GM12874 (cell line): ENCODE data around the gene STAMBP.

ENCODE experiments used
- TF ChIP-seq, protein P1 (sequence below): IDR thresholded peaks from 2 replicates; pipeline ENCODE4 v1.5.1; 2011; ENCODE audit warnings: low read depth, mild to moderate bottlenecking, control low read depth, low read length, moderate library complexity; ENCODE audit not compliant: insufficient read depth

STAMBP gene

GRCh38 chr2:73915437-73915993, 86.8 kb downstream of the STAMBP start:
- TF ChIP-seq, protein P1, sequence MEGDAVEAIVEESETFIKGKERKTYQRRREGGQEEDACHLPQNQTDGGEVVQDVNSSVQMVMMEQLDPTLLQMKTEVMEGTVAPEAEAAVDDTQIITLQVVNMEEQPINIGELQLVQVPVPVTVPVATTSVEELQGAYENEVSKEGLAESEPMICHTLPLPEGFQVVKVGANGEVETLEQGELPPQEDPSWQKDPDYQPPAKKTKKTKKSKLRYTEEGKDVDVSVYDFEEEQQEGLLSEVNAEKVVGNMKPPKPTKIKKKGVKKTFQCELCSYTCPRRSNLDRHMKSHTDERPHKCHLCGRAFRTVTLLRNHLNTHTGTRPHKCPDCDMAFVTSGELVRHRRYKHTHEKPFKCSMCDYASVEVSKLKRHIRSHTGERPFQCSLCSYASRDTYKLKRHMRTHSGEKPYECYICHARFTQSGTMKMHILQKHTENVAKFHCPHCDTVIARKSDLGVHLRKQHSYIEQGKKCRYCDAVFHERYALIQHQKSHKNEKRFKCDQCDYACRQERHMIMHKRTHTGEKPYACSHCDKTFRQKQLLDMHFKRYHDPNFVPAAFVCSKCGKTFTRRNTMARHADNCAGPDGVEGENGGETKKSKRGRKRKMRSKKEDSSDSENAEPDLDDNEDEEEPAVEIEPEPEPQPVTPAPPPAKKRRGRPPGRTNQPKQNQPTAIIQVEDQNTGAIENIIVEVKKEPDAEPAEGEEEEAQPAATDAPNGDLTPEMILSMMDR, result no peak

GRCh38 chr2:73916666-73917065, 87.9 kb downstream of the STAMBP start:
- TF ChIP-seq, protein P1, result no peak

- TF ChIP-seq, protein P1, result no peak
Observed at GRCh38 chr2:73917296-73917695, 88.5 kb downstream of the STAMBP start.

- TF ChIP-seq, protein P1, result no peak
Observed at GRCh38 chr2:73917696-73918207, 89.0 kb downstream of the STAMBP start.

DNA sequence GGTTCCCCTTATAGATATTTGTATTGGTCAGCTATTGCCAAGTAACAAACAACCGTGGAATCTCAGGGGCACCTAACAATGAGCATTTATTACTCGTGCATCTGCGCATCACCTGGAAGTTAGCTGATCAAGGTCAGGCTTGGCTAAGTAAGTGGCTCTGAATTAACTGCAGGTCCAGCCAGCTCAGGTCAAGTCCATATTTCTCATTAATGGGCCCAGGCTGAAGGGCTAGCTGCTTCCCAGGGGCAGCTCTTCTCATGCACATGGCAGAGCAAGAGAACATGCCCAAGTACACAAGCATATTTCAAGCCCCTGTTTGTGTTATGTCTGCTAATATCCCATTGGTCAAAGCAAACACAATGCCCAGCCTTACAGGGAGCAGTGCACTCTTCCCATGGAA, 90.1 kb downstream of the STAMBP start:
- TF ChIP-seq, protein P1, result no peak

DNA sequence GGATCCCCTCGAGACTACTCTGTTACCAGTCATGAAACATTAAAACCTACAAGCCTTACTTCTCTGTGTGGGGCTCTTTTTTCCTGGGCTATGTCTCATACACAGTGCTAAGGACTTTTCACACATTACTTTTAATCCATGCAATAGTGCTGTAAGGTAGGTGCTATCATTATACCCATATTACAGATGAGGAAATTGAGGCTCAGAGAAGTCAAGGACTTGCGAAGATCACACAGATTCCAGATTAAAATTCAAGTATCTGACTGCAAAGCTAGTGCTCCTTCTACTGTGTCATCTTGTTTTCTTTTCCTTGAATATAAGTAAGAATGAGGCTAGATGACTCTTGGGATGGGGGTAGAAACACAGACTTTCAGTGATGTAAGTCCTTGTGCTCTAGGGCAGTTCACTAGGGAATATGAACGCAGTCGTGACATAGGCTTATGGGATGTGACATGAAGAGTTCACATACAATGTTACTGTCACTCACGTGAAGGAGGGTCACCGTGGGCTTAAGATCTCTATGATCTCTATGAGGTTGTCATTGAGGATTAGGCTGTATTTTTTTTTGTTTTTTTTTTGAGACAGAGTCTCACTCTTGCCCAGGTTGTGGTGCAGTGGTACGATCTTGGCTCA, 91.0 kb downstream of the STAMBP start:
- TF ChIP-seq, protein P1, result no peak

GRCh38 chr2:73920577-73921545, 92.1 kb downstream of the STAMBP start:
- TF ChIP-seq, protein P1, result peak; percentile 42
